HG03139 (cell line): ENCODE data around the gene MEGF11.

ENCODE experiments used
- ATAC-seq: cut with Tn5 transposase; IDR thresholded peaks from one replicate; pipeline ENCODE4 v1.9.1; 2021; ENCODE audit not compliant: unreplicated experiment

The MEGF11 gene

GRCh38 chr15:66219339-66219738, 34.2 kb downstream of the MEGF11 start:
- ATAC-seq: no peak

- ATAC-seq: no peak
Observed at GRCh38 chr15:66216806-66217205, 36.7 kb downstream of the MEGF11 start.

- no peak for ATAC-seq
Observed at GRCh38 chr15:66215811-66216210, 37.7 kb downstream of the MEGF11 start.

- ATAC-seq: no peak
Observed at GRCh38 chr15:66214246-66214645, 39.3 kb downstream of the MEGF11 start.

GRCh38 chr15:66212563-66212921, 41.0 kb downstream of the MEGF11 start:
- ATAC-seq: no peak

- ATAC-seq: no peak
Observed at GRCh38 chr15:66211670-66212562, 41.6 kb downstream of the MEGF11 start.

- ATAC-seq: no peak
Observed at GRCh38 chr15:66210684-66211083, 42.9 kb downstream of the MEGF11 start.

- no peak for ATAC-seq
Observed at GRCh38 chr15:66198757-66199156, 54.8 kb downstream of the MEGF11 start.

GRCh38 chr15:66196602-66197001, 56.9 kb downstream of the MEGF11 start:
- no peak for ATAC-seq

- ATAC-seq: no peak
Observed at GRCh38 chr15:66195621-66196230, 57.8 kb downstream of the MEGF11 start.

- no peak for ATAC-seq
Observed at GRCh38 chr15:66193066-66193465, 60.5 kb downstream of the MEGF11 start.

GRCh38 chr15:66190746-66191145, 62.8 kb downstream of the MEGF11 start:
- no peak for ATAC-seq

GRCh38 chr15:66189291-66189690, 64.3 kb downstream of the MEGF11 start:
- no peak for ATAC-seq

- no peak for ATAC-seq
Observed at GRCh38 chr15:66188464-66188863, 65.1 kb downstream of the MEGF11 start.

- no peak for ATAC-seq
Observed at GRCh38 chr15:66187271-66187670, 66.3 kb downstream of the MEGF11 start.

- ATAC-seq: no peak
Observed at GRCh38 chr15:66186049-66186825, 67.3 kb downstream of the MEGF11 start.

GRCh38 chr15:66184936-66185790, 68.4 kb downstream of the MEGF11 start:
- no peak for ATAC-seq

- no peak for ATAC-seq
Observed at GRCh38 chr15:66184492-66184891, 69.1 kb downstream of the MEGF11 start.

- ATAC-seq: no peak
Observed at GRCh38 chr15:66180531-66181097, 72.9 kb downstream of the MEGF11 start.

- ATAC-seq: no peak
Observed at GRCh38 chr15:66178531-66178910, 75.0 kb downstream of the MEGF11 start.
